ENCODE results near the gene ZNF474.

ZNF474 gene

GRCh38 chr5:122129306-122129705 lies at the start of gene ZNF474:
Gene ZNF474 (plus strand): TSS chr5:122129546. CDS start chr5:122151991, 22,445 bp downstream.
- peak; percentile 95 for DNase-seq (ENCODE audit: low spot score)

DNA sequence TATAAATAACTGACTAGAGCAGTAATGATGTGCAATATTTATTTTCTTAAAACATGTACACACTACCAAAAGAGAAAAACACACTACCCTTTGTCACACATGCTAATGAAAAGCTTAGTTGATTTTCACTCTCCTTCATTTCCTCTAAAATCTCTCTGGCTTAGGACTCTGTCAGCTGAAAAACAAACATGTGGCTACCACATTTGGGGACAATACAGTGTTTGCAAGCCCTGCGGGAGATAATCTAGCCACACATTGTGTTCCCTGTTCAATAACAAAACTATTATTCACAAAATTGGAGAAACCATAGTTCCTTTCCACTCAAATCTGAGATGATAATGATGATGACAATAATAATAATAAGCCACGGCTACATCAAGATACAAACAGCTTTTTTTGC lies 47.8 kb upstream of the ZNF474 start:
- no peak for DNase-seq (ENCODE audit: low spot score)

GRCh38 chr5:122083535-122083934 lies 45.8 kb upstream of the ZNF474 start:
- DNase-seq (ENCODE audit: low spot score), result no peak

DNA sequence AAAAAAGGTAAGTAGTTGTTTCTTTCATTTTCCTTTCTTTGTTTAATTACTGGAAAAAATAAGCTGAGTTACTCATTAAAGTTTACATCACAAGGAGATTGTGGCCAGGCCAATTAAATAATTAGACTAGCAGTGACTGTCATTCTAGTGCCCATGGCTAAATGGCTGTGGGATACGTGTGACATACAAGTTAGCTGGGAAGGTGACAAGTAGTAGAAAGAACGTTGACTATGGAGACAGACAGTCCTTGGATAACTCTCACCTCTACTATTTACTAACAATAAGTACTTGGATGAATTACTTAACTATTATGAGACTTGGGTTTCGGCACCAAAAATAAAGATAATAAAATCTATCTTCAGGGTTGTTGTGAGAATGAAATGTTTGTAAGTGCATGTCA lies 44.3 kb upstream of the ZNF474 start:
- no peak for DNase-seq (ENCODE audit: low spot score)

- DNase-seq (ENCODE audit: low spot score), result peak; percentile 98
Measured at GRCh38 chr5:122089096-122090013, 40.0 kb upstream of the ZNF474 start.

DNA sequence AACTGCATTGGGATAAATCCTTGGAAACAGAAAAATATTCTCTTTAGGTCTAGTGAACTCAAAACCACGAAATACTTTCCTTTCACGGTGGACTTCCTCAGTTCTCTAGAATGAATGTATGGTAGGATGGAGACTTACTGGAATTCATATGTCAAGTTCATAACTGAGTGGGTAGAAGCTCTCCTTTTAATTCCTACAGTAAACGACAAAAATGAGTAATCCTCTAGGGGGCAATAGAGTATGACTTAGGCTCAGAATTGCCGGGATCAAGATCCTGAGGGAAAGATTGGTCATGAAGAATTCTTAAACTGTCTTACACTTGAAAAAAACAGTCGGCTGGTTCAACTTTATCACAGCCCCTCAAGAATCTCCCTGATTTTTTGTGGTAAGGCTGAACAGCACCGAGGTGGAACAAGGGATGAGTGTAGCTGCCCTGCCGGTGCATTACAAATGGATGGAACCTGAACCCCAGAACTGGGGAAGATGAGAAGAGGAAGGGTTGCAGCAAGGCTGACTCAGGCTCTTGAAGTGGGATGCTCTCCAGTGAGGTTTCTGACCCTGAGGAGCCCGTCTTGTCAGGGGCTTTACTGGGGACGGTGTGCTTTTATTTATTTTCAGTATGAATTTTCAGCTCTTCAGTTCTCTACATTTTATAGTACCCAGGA lies 37.3 kb upstream of the ZNF474 start:
- peak; percentile 95 for DNase-seq (ENCODE audit: low spot score)

- DNase-seq (ENCODE audit: low spot score), result peak; percentile 94
Measured at GRCh38 chr5:122093415-122094180, 35.7 kb upstream of the ZNF474 start.

- DNase-seq (ENCODE audit: low spot score), result peak; percentile 81
Measured at GRCh38 chr5:122094251-122094650, 35.1 kb upstream of the ZNF474 start.

DNA sequence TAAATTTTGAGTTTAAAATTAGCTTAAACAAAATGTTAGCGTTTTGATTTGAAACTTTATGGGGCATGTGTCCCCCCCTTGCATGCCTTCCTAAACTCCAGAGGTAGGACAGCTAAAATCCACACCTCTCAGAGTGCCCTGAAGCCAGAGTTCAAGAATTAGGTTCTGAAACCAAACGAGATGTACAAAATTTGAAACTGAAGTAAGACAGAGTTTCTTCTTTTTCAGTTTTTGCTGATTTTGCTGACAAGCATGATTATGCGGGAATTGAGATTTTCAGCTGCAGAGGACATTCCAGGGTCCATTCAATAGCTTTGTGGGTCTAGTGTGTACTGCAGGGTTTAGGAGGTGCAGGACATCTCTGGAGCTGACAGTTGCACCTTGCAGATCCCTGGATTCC lies 34.2 kb upstream of the ZNF474 start:
- peak; percentile 57 for DNase-seq (ENCODE audit: low spot score)

DNA sequence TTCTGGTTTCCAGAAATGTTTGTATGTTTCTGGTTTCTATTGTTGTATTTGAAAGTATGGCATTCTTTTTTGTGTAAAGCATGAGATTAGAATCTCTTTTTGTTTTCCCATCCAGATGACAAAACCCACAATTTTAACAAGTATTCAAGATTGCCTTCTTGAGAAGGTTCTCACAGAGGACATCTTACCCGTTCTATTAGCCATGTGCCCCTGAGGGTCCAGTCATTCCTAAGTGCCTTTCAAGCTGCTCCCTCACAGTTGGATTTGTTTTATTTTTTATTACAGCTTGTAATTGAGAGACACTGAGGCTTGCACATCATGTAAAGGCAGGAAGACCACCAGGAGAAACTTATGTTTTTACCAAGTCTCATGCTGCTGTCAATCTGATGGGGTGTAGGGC lies 32.0 kb upstream of the ZNF474 start:
- peak; percentile 68 for DNase-seq (ENCODE audit: low spot score)

GRCh38 chr5:122099060-122099790 lies 30.1 kb upstream of the ZNF474 start:
- peak; percentile 97 for DNase-seq (ENCODE audit: low spot score)

GRCh38 chr5:122101636-122102285 lies 27.6 kb upstream of the ZNF474 start:
- DNase-seq (ENCODE audit: low spot score), result peak; percentile 92

DNA sequence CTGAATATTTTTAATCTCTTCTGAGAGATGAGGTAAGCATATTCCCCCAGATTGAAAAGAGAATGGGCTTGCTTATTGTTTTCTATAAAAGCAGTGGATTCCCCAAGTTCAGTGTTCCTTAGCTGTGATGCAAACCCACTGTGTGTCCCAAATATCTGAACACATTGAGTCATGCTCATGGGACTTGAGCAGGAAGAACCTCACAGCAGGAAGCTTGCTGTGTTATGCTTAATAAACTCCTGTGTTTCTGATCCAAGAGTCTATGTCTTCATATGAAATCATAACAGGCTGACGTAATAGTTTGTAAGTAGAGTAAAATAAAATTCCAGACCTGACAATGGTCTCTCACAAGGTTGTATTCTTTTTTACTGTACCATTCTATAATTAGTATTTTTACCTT lies 26.5 kb upstream of the ZNF474 start:
- DNase-seq (ENCODE audit: low spot score), result peak; percentile 95

DNA sequence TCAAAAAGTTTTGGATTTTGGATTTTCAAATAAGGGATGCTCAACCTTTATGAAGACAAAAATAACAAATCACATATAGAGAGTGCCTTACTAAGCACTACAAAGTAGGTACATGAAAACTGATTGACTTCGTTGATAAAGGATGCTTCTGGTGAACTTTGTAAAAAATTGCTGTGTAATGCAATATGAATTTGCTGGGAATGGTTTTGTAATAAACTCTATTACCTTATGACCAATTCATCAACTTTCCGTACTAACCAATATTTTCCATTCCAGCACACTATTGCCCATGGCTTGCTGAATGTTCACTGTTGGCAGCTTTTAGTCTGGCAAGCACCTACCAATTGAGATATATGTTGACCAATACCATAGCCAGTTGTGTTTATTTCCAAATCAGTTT lies 23.4 kb upstream of the ZNF474 start:
- no peak for DNase-seq (ENCODE audit: low spot score)

GRCh38 chr5:122107016-122107415 lies 22.3 kb upstream of the ZNF474 start:
- DNase-seq (ENCODE audit: low spot score), result no peak

GRCh38 chr5:122110987-122111386 lies 18.4 kb upstream of the ZNF474 start:
- no peak for DNase-seq (ENCODE audit: low spot score)

DNA sequence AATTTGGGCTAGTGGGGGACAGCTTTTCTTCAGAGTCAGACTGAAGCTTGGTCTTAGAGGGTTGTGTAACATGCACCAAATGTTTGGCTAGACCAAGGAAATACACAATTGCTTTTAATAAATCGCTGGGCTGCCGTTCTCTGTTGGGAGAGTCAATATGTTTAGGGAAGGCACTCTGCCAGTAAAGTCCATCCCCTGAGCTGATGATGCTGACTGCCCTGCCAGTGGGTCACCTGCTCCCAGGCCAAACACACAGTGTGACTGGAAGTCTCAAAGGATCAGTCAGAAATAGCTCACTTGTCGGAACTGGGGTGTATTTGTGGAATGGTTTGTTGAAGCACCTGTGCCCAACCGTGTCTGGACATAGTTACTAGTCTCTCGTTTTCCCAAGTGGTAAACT lies 17.9 kb upstream of the ZNF474 start:
- no peak for DNase-seq (ENCODE audit: low spot score)

GRCh38 chr5:122112063-122112462 lies 17.3 kb upstream of the ZNF474 start:
- DNase-seq (ENCODE audit: low spot score), result no peak

GRCh38 chr5:122112733-122113558 lies 16.4 kb upstream of the ZNF474 start:
- DNase-seq (ENCODE audit: low spot score), result no peak

GRCh38 chr5:122114501-122114900 lies 14.8 kb upstream of the ZNF474 start:
- no peak for DNase-seq (ENCODE audit: low spot score)
